Ishikawa (cell line): ENCODE results near the gene RPN2.

Experiments
- CEBPB ChIP-seq: IDR thresholded peaks from 2 replicates; pipeline ENCODE4 v1.6.1; 2012
- CREB1 ChIP-seq: IDR thresholded peaks from 2 replicates; pipeline ENCODE4 v1.6.1; 2012; ENCODE audit warnings: low read depth
- EGR1 ChIP-seq: IDR thresholded peaks from 2 replicates; pipeline ENCODE4 v1.6.1; 2012
- EP300 ChIP-seq: IDR thresholded peaks from 2 replicates; pipeline ENCODE4 v1.6.1; 2012; ENCODE audit warnings: borderline replicate concordance
- FOXM1 ChIP-seq: IDR thresholded peaks from 2 replicates; pipeline ENCODE4 v1.6.1; 2012; ENCODE audit warnings: low read depth, borderline replicate concordance
- MAX ChIP-seq: IDR thresholded peaks from 2 replicates; pipeline ENCODE4 v1.6.1; 2012
- NFIC ChIP-seq: IDR thresholded peaks from 2 replicates; pipeline ENCODE4 v1.6.1; 2012
- RAD21 ChIP-seq: IDR thresholded peaks from 2 replicates; pipeline ENCODE4 v1.6.1; 2012; ENCODE audit warnings: low read depth
- TAF1 ChIP-seq: IDR thresholded peaks from 2 replicates; pipeline ENCODE4 v1.6.1; 2012; ENCODE audit warnings: low read depth, mild to moderate bottlenecking
- TCF12 ChIP-seq: IDR thresholded peaks from 2 replicates; pipeline ENCODE4 v1.6.1; 2012; ENCODE audit warnings: low read depth
- TEAD4 ChIP-seq: IDR thresholded peaks from 2 replicates; pipeline ENCODE4 v1.6.1; 2012
- YY1 ChIP-seq: IDR thresholded peaks from 2 replicates; pipeline ENCODE4 v1.6.1; 2012; ENCODE audit warnings: low read depth
- ZBTB7A ChIP-seq: IDR thresholded peaks from 2 replicates; pipeline ENCODE4 v1.6.1; 2012; ENCODE audit warnings: low read depth
- TF ChIP-seq, protein P1 (sequence below): IDR thresholded peaks from 2 replicates; pipeline ENCODE4 v1.6.1; 2012
- TF ChIP-seq, protein P2 (sequence below): IDR thresholded peaks from 2 replicates; pipeline ENCODE4 v1.6.1; 2012; ENCODE audit warnings: low read depth, mild to moderate bottlenecking

Gene RPN2

DNA sequence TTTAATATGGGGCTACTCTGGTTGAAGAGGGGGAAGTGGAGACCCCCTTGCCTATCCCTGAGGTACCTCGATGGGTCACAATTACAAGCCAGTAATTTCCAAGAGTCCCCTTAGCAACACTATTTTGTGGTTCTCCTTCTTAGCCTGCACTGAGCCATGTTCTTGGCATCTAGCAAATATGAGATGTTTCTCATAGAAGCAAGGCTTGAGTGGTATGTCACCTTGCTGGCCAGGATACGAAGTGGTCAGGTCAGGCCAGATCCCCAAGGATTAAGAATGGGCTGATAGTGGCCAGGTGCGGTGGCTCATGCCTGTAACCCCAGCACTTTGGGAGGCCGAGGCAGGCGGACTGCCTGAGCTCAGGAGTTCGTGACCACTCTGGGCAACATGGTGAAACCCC lies 84.6 kb downstream of the RPN2 start:
- TF ChIP-seq TEAD4 (no peak), NFIC (no peak), ZBTB7A (no peak), EP300 (no peak), MAX (no peak), YY1 (no peak), EGR1 (no peak), CREB1 (no peak), TAF1 (no peak), TCF12 (no peak), CEBPB (no peak), FOXM1 (no peak)
- TF ChIP-seq, protein P1, sequence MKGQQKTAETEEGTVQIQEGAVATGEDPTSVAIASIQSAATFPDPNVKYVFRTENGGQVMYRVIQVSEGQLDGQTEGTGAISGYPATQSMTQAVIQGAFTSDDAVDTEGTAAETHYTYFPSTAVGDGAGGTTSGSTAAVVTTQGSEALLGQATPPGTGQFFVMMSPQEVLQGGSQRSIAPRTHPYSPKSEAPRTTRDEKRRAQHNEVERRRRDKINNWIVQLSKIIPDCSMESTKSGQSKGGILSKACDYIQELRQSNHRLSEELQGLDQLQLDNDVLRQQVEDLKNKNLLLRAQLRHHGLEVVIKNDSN = no peak
- TF ChIP-seq, protein P2, sequence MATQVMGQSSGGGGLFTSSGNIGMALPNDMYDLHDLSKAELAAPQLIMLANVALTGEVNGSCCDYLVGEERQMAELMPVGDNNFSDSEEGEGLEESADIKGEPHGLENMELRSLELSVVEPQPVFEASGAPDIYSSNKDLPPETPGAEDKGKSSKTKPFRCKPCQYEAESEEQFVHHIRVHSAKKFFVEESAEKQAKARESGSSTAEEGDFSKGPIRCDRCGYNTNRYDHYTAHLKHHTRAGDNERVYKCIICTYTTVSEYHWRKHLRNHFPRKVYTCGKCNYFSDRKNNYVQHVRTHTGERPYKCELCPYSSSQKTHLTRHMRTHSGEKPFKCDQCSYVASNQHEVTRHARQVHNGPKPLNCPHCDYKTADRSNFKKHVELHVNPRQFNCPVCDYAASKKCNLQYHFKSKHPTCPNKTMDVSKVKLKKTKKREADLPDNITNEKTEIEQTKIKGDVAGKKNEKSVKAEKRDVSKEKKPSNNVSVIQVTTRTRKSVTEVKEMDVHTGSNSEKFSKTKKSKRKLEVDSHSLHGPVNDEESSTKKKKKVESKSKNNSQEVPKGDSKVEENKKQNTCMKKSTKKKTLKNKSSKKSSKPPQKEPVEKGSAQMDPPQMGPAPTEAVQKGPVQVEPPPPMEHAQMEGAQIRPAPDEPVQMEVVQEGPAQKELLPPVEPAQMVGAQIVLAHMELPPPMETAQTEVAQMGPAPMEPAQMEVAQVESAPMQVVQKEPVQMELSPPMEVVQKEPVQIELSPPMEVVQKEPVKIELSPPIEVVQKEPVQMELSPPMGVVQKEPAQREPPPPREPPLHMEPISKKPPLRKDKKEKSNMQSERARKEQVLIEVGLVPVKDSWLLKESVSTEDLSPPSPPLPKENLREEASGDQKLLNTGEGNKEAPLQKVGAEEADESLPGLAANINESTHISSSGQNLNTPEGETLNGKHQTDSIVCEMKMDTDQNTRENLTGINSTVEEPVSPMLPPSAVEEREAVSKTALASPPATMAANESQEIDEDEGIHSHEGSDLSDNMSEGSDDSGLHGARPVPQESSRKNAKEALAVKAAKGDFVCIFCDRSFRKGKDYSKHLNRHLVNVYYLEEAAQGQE = no peak

GRCh38 chr20:37265152-37265551 lies 86.0 kb downstream of the RPN2 start:
- TF ChIP-seq MAX = no peak
- TF ChIP-seq, protein P1 = no peak
- TF ChIP-seq, protein P2 = no peak
- no peak for TF ChIP-seq TEAD4
- TF ChIP-seq ZBTB7A = no peak
- no peak for TF ChIP-seq NFIC
- TF ChIP-seq TAF1 = no peak
- TF ChIP-seq FOXM1 = no peak
- TF ChIP-seq EP300 = no peak
- no peak for TF ChIP-seq TCF12
- TF ChIP-seq RAD21 = no peak
- no peak for TF ChIP-seq EGR1

DNA sequence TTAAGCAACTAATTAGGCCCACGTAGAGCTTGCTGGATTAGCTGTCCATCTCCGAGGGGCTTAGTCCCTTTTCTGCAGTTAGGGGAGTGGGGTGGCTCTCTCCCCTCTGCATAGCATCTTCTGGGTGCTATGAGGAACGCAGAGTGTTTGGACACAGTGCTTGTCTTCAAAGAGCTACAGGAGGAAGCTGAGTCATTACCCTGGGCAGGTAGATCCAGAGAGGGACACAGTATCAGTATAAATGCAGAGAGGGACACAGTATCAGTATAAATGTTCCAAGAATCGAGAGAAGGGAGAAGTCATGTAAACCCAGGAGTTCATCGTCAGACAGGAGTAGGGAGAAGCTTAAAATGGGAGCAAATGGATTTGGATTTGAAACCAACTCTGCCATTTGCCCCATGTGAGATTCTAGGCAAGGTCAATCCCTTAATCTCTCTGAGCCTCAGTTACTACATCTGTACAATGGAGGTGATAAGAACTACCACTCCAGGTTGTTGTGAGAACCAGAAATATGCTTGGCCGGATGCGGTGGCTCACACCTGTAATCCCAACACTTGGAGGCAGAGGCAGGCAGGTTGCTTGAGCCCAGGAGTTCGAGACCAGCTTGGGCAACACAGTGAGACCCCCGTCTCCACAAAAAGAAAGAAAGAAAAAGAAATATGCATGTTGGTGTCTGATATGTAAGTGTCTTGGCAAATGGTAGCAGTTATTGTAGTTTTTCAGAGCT lies 88.0 kb downstream of the RPN2 start:
- TF ChIP-seq CEBPB (no peak), RAD21 (no peak), TCF12 (no peak)

DNA sequence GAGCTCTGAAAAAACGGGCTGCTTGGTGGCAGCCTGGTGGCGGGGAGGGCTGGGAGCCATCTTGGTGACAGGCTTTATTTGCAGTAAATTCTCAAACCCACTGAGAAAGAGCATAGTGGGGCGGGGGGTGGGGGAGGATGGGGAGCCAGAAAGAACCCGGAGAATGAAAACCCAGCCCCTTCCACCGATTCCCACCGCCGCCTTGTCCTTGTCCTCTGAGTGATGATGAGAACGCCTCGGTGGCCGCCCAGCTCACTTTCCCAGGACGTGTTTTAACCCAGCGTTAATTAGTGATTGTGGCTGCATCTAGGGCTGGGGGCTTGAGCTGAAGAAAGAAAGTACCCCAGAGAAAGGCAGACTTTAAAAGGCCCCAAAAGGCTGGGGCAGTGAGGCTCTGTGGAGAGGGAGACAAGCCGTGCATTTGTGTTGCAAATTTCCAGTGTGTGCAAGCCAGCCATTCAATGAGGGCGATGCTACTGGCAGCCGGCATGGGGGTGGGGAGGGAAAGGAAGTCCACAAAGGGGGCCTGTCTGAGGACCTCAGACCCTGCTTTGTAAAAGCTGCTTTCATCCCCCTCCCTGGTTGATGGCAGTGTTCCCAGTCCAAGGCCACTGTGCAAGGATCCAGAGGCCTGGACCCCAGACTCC lies 88.7 kb downstream of the RPN2 start:
- TF ChIP-seq CREB1 = no peak
- TF ChIP-seq RAD21 = no peak
- no peak for TF ChIP-seq TEAD4
- TF ChIP-seq ZBTB7A = no peak
- no peak for TF ChIP-seq TAF1
- TF ChIP-seq YY1 = no peak
- TF ChIP-seq, protein P2 = no peak
